ENCODE data around the gene DBT.
"Not testable (repeated sequence)": the region's sequence is repeated elsewhere in the genome, so short reads cannot be mapped to it uniquely, and the experiment has no call there.

- not testable (repeated sequence) for TF ChIP-seq SKIL (CRISPR knock-in tag; IDR thresholded peaks at IDR 0.05; ENCODE audit: borderline replicate concordance); EZH2 (conservative IDR thresholded peaks at IDR 0.05; ENCODE audit: low read depth, low read length); TAF1 (CRISPR knock-in tag; IDR thresholded peaks at IDR 0.05); CTCF (CRISPR knock-in tag; IDR thresholded peaks at IDR 0.05); HNF4G (IDR thresholded peaks at IDR 0.05; ENCODE audit: borderline replicate concordance, low read depth, low read length); HNF4G (CRISPR knock-in tag; IDR thresholded peaks at IDR 0.05; ENCODE audit: borderline replicate concordance, low read depth); NFATC3 (CRISPR knock-in tag; IDR thresholded peaks at IDR 0.05)
Observed at GRCh38 chr1:100256273-100256672, 6.6 kb upstream of the DBT start.
